Omental fat pad (tissue), 4 donors: Measurements from ENCODE around the gene ABCB1. TPM values are rescaled to one million over a fixed set of nuclear protein-coding genes. Genes with fewer than 3 reads are reported as not detected.

Experiments
- ATAC-seq: fragments of 150-250 bp; one replicate; pipeline ENCODE4 v1.9.1; 2016; ENCODE audit warnings: mild to moderate bottlenecking, moderate library complexity; ENCODE audit not compliant: low FRiP score
- DNase-seq: peaks from one replicate; pipeline ENCODE4 v3.0.0-alpha.2; 2019; ENCODE audit warnings: low spot score
- CTCF ChIP-seq, 3 donors: fragments of 450-650 bp; IDR thresholded peaks; one replicate each; pipeline ENCODE4 v1.5.1; 2016 to 2017; ENCODE audit warnings: antibody characterized with exemption in 3 of 3, mild to moderate bottlenecking in 3 of 3, moderate library complexity in 2 of 3
- total RNA-seq, 4 donors: library from RNA; depleted of rRNA; stranded (reverse); fragments of >200 nt; gene quantifications; one replicate each; pipeline ENCODE4 v1.1.0, GENCODE V29; 2016

Gene ABCB1
- total RNA-seq, 4 donors from 2014 or later = 5.8 to 21.1 (median 11.9) TPM

- DNase-seq (no peak), ATAC-seq (no peak)
- no peak for TF ChIP-seq CTCF (IDR thresholded peaks at IDR 0.05)
These were observed 34.3 kb downstream of the ABCB1 start for GRCh38 chr7:87566311-87566900.

GRCh38 chr7:87565877-87566276 is 34.8 kb downstream of the ABCB1 start:
- DNase-seq (no peak), ATAC-seq (no peak)
- TF ChIP-seq CTCF (IDR thresholded peaks at IDR 0.05) = no peak

GRCh38 chr7:87564296-87564963 is 36.3 kb downstream of the ABCB1 start:
- no peak for DNase-seq
- no peak for ATAC-seq
- TF ChIP-seq CTCF (IDR thresholded peaks at IDR 0.05) = no peak

GRCh38 chr7:87561702-87562101 is 39.0 kb downstream of the ABCB1 start:
- no peak for TF ChIP-seq CTCF (IDR thresholded peaks at IDR 0.05)
- no peak for ATAC-seq
- no peak for DNase-seq

- TF ChIP-seq CTCF (IDR thresholded peaks at IDR 0.05) = no peak
- no peak for DNase-seq
- ATAC-seq = no peak
These were observed 39.6 kb downstream of the ABCB1 start for GRCh38 chr7:87561102-87561501.

- TF ChIP-seq CTCF (IDR thresholded peaks at IDR 0.05) = no peak
- ATAC-seq (no peak), DNase-seq (no peak)
These were observed 48.3 kb downstream of the ABCB1 start for GRCh38 chr7:87552351-87552900.
